K562 (cell line): ENCODE measurements around the gene TENM3.

Experiments used
- MAFK ChIP-seq: IDR thresholded peaks from 2 replicates; pipeline ENCODE4 v1.6.1; 2011; ENCODE audit warnings: low read length, improper control_type of control experiment
- MXI1 ChIP-seq: IDR thresholded peaks from 2 replicates; pipeline ENCODE4 v1.6.1; 2011; ENCODE audit warnings: low read depth, mild to moderate bottlenecking, improper control_type of control experiment, low read length
- NR1H2 ChIP-seq: sonication (generic); formaldehyde crosslinking; IDR thresholded peaks from 2 replicates; pipeline ENCODE4 v1.4.0; 2020; ENCODE audit warnings: mild to moderate bottlenecking, missing genetic modification reagents
- POLR2AphosphoS5 ChIP-seq: IDR thresholded peaks from 2 replicates; pipeline ENCODE4 v1.6.1; 2011; ENCODE audit warnings: mild to moderate bottlenecking, low read depth, low read length, moderate library complexity; ENCODE audit not compliant: control insufficient read depth, insufficient read depth
- RHOXF2B ChIP-seq: fragments of 250-450 bp; sonication (Bioruptor Pico); conservative IDR thresholded peaks from 2 replicates; pipeline ENCODE4 v1.5.1; 2021
- SRF ChIP-seq, 2 experiments: fragments of 250-450, 450-650 bp in 1 of 2; sonication (Bioruptor Pico) in 1 of 2; sonication (generic) in 1 of 2; formaldehyde crosslinking; IDR thresholded peaks; 2 replicates each; pipeline versions ENCODE4 v1.5.0 to v1.5.1; 2020 to 2022; ENCODE audit warnings: mild to moderate bottlenecking in 1 of 2, missing genetic modification reagents in 1 of 2
- ZNF274 ChIP-seq: IDR thresholded peaks from 2 replicates; pipeline ENCODE4 v1.6.1; 2011; ENCODE audit warnings: low read depth, mild to moderate bottlenecking, low read length, moderate library complexity, borderline replicate concordance
- TF ChIP-seq, protein P1 (sequence below), 3 experiments: IDR thresholded peaks in 2 of 3; conservative IDR thresholded peaks in 1 of 3; 2 replicates each; pipeline ENCODE4 v1.5.1; 2011 to 2012; ENCODE audit warnings: low read length in 3 of 3, mild to moderate bottlenecking in 3 of 3, control low read depth in 2 of 3, improper control_type of control experiment in 1 of 3, inconsistent platforms in 1 of 3, low read depth in 1 of 3, mixed read lengths in 1 of 3, moderate library complexity in 1 of 3; ENCODE audit not compliant: insufficient read depth in 2 of 3
- TF ChIP-seq, protein P2 (sequence below), 2 experiments: fragments of 450-650 bp; formaldehyde crosslinking in 1 of 2; IDR thresholded peaks; 2 replicates each; pipeline versions ENCODE4 v1.4.0 to v1.6.1; 2014 to 2020; ENCODE audit warnings: mild to moderate bottlenecking in 2 of 2, borderline replicate concordance in 1 of 2, low read depth in 1 of 2
- TF ChIP-seq, protein P3 (sequence below): IDR thresholded peaks from 3 replicates; pipeline ENCODE4 v1.6.1; 2011; ENCODE audit warnings: borderline replicate concordance, mild to moderate bottlenecking; ENCODE audit not compliant: insufficient read length, insufficient read depth

DNA sequence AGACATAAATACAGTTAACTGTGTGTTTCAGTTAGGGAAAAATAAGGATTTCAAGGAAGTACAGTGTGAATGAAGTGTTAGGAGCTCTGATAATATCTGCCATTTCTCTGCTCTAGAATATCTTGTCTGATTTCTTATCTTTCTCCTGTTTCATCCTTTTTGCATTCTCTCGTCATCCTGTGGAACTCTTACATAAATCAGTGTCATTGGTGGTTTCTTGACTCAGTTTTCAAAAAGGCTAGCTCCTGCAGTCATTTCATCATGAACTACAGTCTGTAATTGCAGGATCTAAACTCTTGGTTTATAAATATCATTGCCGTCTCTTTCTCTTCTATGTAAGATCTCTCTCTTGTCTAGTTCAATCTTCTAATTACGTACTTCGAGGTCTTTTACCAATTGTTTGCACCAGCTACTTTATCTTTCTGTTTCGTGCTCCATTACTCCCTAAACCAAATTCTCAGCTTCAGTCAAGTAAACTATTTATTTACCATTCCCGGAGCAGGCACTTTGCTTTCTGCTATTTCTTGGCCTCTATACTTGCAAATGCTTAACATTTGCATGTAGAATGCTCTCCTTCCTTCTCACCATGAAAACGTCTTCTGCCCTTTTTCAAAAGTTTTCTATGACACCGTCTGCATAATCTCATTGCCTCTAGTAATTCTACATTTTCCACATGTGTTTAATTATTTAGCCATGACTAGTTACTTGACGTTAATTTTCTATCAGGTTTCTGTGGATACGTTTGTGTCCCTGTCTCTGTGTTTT, 294.0 kb downstream of the TENM3 start:
- TF ChIP-seq RHOXF2B (no peak), SRF (CRISPR knock-in tag; IDR thresholded peaks at IDR 0.05) (no peak), MAFK (no peak), MXI1 (no peak), POLR2AphosphoS5 (no peak), ZNF274 (no peak), NR1H2 (CRISPR knock-in tag) (no peak)
- TF ChIP-seq, protein P1, sequence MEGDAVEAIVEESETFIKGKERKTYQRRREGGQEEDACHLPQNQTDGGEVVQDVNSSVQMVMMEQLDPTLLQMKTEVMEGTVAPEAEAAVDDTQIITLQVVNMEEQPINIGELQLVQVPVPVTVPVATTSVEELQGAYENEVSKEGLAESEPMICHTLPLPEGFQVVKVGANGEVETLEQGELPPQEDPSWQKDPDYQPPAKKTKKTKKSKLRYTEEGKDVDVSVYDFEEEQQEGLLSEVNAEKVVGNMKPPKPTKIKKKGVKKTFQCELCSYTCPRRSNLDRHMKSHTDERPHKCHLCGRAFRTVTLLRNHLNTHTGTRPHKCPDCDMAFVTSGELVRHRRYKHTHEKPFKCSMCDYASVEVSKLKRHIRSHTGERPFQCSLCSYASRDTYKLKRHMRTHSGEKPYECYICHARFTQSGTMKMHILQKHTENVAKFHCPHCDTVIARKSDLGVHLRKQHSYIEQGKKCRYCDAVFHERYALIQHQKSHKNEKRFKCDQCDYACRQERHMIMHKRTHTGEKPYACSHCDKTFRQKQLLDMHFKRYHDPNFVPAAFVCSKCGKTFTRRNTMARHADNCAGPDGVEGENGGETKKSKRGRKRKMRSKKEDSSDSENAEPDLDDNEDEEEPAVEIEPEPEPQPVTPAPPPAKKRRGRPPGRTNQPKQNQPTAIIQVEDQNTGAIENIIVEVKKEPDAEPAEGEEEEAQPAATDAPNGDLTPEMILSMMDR (IDR thresholded peaks at IDR 0.05 in 2 of 3, conservative IDR thresholded peaks at IDR 0.05 in 1 of 3; ENCODE audit: insufficient read depth in 2 of 3, low read depth in 1 of 3, low read length in 3 of 3) = no peak
- TF ChIP-seq, protein P2, sequence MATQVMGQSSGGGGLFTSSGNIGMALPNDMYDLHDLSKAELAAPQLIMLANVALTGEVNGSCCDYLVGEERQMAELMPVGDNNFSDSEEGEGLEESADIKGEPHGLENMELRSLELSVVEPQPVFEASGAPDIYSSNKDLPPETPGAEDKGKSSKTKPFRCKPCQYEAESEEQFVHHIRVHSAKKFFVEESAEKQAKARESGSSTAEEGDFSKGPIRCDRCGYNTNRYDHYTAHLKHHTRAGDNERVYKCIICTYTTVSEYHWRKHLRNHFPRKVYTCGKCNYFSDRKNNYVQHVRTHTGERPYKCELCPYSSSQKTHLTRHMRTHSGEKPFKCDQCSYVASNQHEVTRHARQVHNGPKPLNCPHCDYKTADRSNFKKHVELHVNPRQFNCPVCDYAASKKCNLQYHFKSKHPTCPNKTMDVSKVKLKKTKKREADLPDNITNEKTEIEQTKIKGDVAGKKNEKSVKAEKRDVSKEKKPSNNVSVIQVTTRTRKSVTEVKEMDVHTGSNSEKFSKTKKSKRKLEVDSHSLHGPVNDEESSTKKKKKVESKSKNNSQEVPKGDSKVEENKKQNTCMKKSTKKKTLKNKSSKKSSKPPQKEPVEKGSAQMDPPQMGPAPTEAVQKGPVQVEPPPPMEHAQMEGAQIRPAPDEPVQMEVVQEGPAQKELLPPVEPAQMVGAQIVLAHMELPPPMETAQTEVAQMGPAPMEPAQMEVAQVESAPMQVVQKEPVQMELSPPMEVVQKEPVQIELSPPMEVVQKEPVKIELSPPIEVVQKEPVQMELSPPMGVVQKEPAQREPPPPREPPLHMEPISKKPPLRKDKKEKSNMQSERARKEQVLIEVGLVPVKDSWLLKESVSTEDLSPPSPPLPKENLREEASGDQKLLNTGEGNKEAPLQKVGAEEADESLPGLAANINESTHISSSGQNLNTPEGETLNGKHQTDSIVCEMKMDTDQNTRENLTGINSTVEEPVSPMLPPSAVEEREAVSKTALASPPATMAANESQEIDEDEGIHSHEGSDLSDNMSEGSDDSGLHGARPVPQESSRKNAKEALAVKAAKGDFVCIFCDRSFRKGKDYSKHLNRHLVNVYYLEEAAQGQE (IDR thresholded peaks at IDR 0.05; ENCODE audit: borderline replicate concordance) = no peak
- TF ChIP-seq, protein P2 (CRISPR knock-in tag; IDR thresholded peaks at IDR 0.05; ENCODE audit: low read depth) = no peak
- TF ChIP-seq, protein P3, sequence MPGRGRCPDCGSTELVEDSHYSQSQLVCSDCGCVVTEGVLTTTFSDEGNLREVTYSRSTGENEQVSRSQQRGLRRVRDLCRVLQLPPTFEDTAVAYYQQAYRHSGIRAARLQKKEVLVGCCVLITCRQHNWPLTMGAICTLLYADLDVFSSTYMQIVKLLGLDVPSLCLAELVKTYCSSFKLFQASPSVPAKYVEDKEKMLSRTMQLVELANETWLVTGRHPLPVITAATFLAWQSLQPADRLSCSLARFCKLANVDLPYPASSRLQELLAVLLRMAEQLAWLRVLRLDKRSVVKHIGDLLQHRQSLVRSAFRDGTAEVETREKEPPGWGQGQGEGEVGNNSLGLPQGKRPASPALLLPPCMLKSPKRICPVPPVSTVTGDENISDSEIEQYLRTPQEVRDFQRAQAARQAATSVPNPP = no peak
